Measurements from ENCODE around the gene GLT1D1.

DNA sequence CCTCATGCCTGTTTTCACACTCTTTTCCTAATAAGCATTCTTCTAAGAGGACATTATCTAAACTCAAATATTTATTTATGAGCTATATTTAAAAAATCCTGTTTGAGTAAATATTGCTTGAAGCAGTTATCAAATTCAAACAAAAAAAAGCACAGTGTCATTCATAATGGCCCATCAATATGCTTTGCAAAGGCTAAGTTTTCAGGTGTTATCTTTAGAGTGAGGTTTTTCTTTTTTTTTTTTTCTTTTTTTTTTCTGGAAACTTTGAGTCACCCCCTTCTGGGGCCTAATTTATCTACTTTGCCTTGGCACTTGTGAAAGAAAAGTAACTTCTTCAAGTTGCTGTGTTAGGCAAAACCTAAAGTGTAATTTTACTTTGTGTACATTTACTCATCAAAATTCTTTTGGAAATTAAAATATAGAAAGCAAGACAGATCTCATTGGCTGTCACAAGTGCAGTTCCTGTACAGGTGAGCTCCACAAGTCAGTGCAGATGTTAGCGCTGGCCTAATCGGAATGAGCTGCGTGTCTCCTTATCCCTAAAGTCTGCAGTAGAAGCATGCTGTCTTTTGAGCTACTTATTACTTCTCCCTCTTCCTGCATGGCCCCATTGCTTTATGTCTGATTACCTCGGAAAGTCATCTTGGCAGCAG, 53.3 kb downstream of the GLT1D1 start:
- TF ChIP-seq ASH2L (IDR thresholded peaks at IDR 0.05; ENCODE audit: low read length) (no peak), EGR1 (IDR thresholded peaks at IDR 0.05; ENCODE audit: borderline replicate concordance, low read depth, low read length) (no peak), POLR2AphosphoS5 (IDR thresholded peaks at IDR 0.05; ENCODE audit: low read depth, low read length) (no peak), SIX5 (IDR thresholded peaks at IDR 0.05; ENCODE audit: low read depth, low read length) (no peak), SUZ12 (IDR thresholded peaks at IDR 0.05; ENCODE audit: low read length) (no peak), POLR2A (IDR thresholded peaks at IDR 0.05; ENCODE audit: control extremely low read depth in 1 of 2, low read depth in 2 of 2, low read length in 2 of 2) (no peak), CHD2 (IDR thresholded peaks at IDR 0.05; ENCODE audit: low read length) (no peak), SP2 (IDR thresholded peaks at IDR 0.05; ENCODE audit: low read length) (no peak), RFX5 (IDR thresholded peaks at IDR 0.05; ENCODE audit: borderline replicate concordance, low read depth, low read length) (no peak), RNF2 (IDR thresholded peaks at IDR 0.05; ENCODE audit: borderline replicate concordance, low read depth, low read length, missing control alignments, poor library complexity, severe bottlenecking) (no peak), ZNF274 (IDR thresholded peaks at IDR 0.05; ENCODE audit: borderline replicate concordance, extremely low read depth, low read length) (no peak)
- TF ChIP-seq, protein P1, sequence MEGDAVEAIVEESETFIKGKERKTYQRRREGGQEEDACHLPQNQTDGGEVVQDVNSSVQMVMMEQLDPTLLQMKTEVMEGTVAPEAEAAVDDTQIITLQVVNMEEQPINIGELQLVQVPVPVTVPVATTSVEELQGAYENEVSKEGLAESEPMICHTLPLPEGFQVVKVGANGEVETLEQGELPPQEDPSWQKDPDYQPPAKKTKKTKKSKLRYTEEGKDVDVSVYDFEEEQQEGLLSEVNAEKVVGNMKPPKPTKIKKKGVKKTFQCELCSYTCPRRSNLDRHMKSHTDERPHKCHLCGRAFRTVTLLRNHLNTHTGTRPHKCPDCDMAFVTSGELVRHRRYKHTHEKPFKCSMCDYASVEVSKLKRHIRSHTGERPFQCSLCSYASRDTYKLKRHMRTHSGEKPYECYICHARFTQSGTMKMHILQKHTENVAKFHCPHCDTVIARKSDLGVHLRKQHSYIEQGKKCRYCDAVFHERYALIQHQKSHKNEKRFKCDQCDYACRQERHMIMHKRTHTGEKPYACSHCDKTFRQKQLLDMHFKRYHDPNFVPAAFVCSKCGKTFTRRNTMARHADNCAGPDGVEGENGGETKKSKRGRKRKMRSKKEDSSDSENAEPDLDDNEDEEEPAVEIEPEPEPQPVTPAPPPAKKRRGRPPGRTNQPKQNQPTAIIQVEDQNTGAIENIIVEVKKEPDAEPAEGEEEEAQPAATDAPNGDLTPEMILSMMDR (IDR thresholded peaks at IDR 0.05; ENCODE audit: control extremely low read depth in 1 of 3, insufficient read depth in 1 of 3, low read depth in 1 of 3, low read length in 3 of 3): no peak

Data from H1 (cell line).